K562 (cell line): ENCODE results near the gene FILIP1L. TPM values are rescaled to one million over a fixed set of nuclear protein-coding genes. Genes with fewer than 3 reads are reported as not detected.

Source experiments
- ATAC-seq: fragments of 200-7000 bp; cut with Tn5 transposase; 3 replicates; pipeline ENCODE4 v1.9.1; 2020; ENCODE audit warnings: moderate library complexity
- BruUV-seq: library from RNA; stranded (reverse); fragments of 400-500 nt; replicated peaks from 2 replicates; lab custom pipeline; 2021; lab: Mats Ljungman, UMichigan
- CTCF ChIA-PET: fragments of 300-600 bp; formaldehyde crosslinking; extraction: SDS; loops from one replicate; lab custom pipeline; 2021; ENCODE audit warnings: low intra/inter-chr PET ratio; lab: Yijun Ruan, JAX
- POLR2A ChIA-PET: fragments of 300-600, 350-650 bp; sonication (Branson Sonifier 250); formaldehyde crosslinking; extraction: SDS; loops from one replicate; lab custom pipeline; 2021; ENCODE audit warnings: antibody characterized with exemption, inconsistent platforms; lab: Yijun Ruan, JAX
- DNase-seq, 4 experiments: peaks; one replicate each; pipeline versions ENCODE4 v3.0.0 to v3.0.0-alpha.2; 2011 to 2018; ENCODE audit warnings: low spot score in 3 of 4, mixed read lengths in 3 of 4; ENCODE audit errors: extremely low read depth in 1 of 4
- FAIRE-seq: peaks from 2 replicates; lab custom pipeline; 2011; peaks lifted over from hg19 to GRCh38; lab: Jason Lieb, UNC
- H2AFZ ChIP-seq: 2 replicates; pipeline ENCODE4 v1.6.0; 2011; ENCODE audit warnings: low read depth, low read length, control low read depth, inconsistent platforms
- H3K27ac ChIP-seq: fragments of 200-600 bp; 3 replicates; pipeline ENCODE4 v1.8.0; 2011; ENCODE audit warnings: low read depth, mild to moderate bottlenecking, control low read depth, inconsistent platforms, low read length, moderate library complexity, mixed read lengths; ENCODE audit errors: extremely low read depth
- H3K27me3 ChIP-seq, 2 experiments: fragments of 300-600 bp in 1 of 2; 2 replicates in 1 of 2; 3 replicates in 1 of 2; pipeline versions ENCODE4 v1.6.0 to v1.8.0; 2011; ENCODE audit warnings: inconsistent platforms in 2 of 2, low read length in 2 of 2, mild to moderate bottlenecking in 1 of 2, mixed read lengths in 1 of 2, moderate library complexity in 1 of 2; ENCODE audit not compliant: control insufficient read depth in 2 of 2, insufficient read depth in 2 of 2
- H3K36me3 ChIP-seq: fragments of 300-600 bp; 3 replicates; pipeline ENCODE4 v1.8.0; 2011; ENCODE audit warnings: mild to moderate bottlenecking, low read length, inconsistent platforms; ENCODE audit not compliant: control insufficient read depth, insufficient read depth
- H3K4me1 ChIP-seq, 2 experiments: fragments of 200-600 bp in 1 of 2; replicated peaks in 1 of 2; 2 replicates in 1 of 2; 3 replicates in 1 of 2; pipeline versions ENCODE4 v1.5.1 to v1.8.0; 2011; ENCODE audit warnings: inconsistent platforms in 2 of 2, low read length in 2 of 2, mild to moderate bottlenecking in 1 of 2, mixed read lengths in 1 of 2, moderate library complexity in 1 of 2; ENCODE audit not compliant: control insufficient read depth in 2 of 2, insufficient read depth in 2 of 2
- H3K4me2 ChIP-seq: 2 replicates; pipeline ENCODE4 v1.6.1; 2011; ENCODE audit warnings: low read length, control low read depth, inconsistent platforms, mixed read lengths; ENCODE audit not compliant: insufficient read depth
- H3K4me3 ChIP-seq: fragments of 200-600 bp; sonication (generic), shearing (Covaris generic); 2 replicates; pipeline ENCODE4 v1.5.1; 2016; ENCODE audit warnings: control low read depth, inconsistent platforms
- H3K79me2 ChIP-seq: fragments of 200-600 bp; 3 replicates; pipeline ENCODE4 v1.8.0; 2011; ENCODE audit warnings: low read length, inconsistent platforms; ENCODE audit not compliant: control insufficient read depth, insufficient read depth
- H3K9ac ChIP-seq, 2 experiments: 2 replicates each; pipeline versions ENCODE4 v1.6.0 to v1.6.1; 2011; ENCODE audit warnings: low read depth in 2 of 2, low read length in 2 of 2, control low read depth in 1 of 2, inconsistent platforms in 1 of 2, mild to moderate bottlenecking in 1 of 2, mixed read lengths in 1 of 2; ENCODE audit not compliant: insufficient read depth in 1 of 2
- H3K9me1 ChIP-seq: one replicate; pipeline ENCODE4 v1.6.0; 2011; ENCODE audit warnings: inconsistent platforms, mild to moderate bottlenecking, low read length, moderate library complexity; ENCODE audit not compliant: control insufficient read depth, insufficient read depth
- H3K9me3 ChIP-seq: replicated peaks from 2 replicates; pipeline ENCODE4 v1.5.1; 2011; ENCODE audit warnings: low read depth, low read length, inconsistent platforms; ENCODE audit not compliant: control insufficient read depth, insufficient read depth
- H4K20me1 ChIP-seq: replicated peaks from 2 replicates; pipeline ENCODE4 v1.6.1; 2011; ENCODE audit warnings: low read length, inconsistent platforms, mixed read lengths; ENCODE audit not compliant: control insufficient read depth, insufficient read depth
- NFE2 ChIP-seq: IDR thresholded peaks from 2 replicates; pipeline ENCODE4 v1.6.1; 2014; ENCODE audit warnings: antibody characterized with exemption, low read depth
- THAP12 ChIP-seq: fragments of 250-450 bp; sonication (Bioruptor Pico); IDR thresholded peaks from 2 replicates; pipeline ENCODE4 v1.9.0; 2021; ENCODE audit warnings: mild to moderate bottlenecking, inconsistent platforms
- ZNF280B ChIP-seq: fragments of 250-450 bp; sonication (Bioruptor Pico); IDR thresholded peaks from 2 replicates; pipeline ENCODE4 v1.5.1; 2021; ENCODE audit warnings: mild to moderate bottlenecking
- WGBS: fragments of 100-300 bp; shearing (Covaris generic); methylation state at CpG from one replicate; pipeline ENCODE4 v1.1.6; 2016; ENCODE audit warnings: low coverage, mixed read lengths; ENCODE audit not compliant: insufficient coverage; ENCODE audit errors: missing lambda C conversion rate; 5-methylcytosine and 5-hydroxymethylcytosine counted together
- in situ Hi-C: fragments of 300-500 bp; cut with MboI; formaldehyde crosslinking; loops from 4 replicates; pipeline ENCODE4 v1.15.0; 2018; ENCODE audit warnings: inconsistent platforms, mixed read lengths
- intact Hi-C: fragments of 100-400 bp; cut with micrococcal nuclease; formaldehyde crosslinking; loops from 2 replicates; pipeline ENCODE4 v1.14.2; 2022
- polyA plus RNA-seq, 8 experiments: library from polyadenylated mRNA; depleted of rRNA in 4 of 8; stranded (reverse) in 5 of 8; unstranded in 3 of 8; fragments of >200 nt; fragmentation: Nextera tagmentation in 2 of 8; fragmentation: Illumina TruSeq in 1 of 8; extraction: Ambion mirVana in 2 of 8; extraction: Trizol in 1 of 8; gene quantifications; 2 replicates each; pipeline versions ENCODE4 v1.2.1 to v1.2.3, GENCODE V29; 2011 to 2014; ENCODE audit warnings: inconsistent platforms in 1 of 8, missing spikeins in 1 of 8
- total RNA-seq, 7 experiments: library from RNA; depleted of rRNA in 6 of 7; stranded (reverse); fragments of >200 nt in 6 of 7; fragmentation: Illumina TruSeq in 2 of 7; extraction: Trizol in 2 of 7; gene quantifications; 2 replicates each; pipeline versions ENCODE4 v1.2.1 to v1.2.3, GENCODE V29; 2011 to 2021; ENCODE audit warnings: low replicate concordance in 1 of 7

The FILIP1L gene
- total and polyA plus RNA-seq, 9 of the 15 experiments (the other 6 are each of a cell fraction or from before 2014, with no cell fraction given): 0.50 to 2.1 (median 1.1) TPM

GRCh38 chr3:100151024-100151707 is 36.9 kb upstream of the FILIP1L start:
- ChIA-PET CTCF (no interaction called here), POLR2A (no interaction called here)
- Histone ChIP-seq H3K9me1 (no peaks in the 10 kb centered on the region), H3K79me2 (no peaks in the 10 kb centered on the region), H4K20me1 (no peaks in the 10 kb centered on the region), H3K4me1 (no peaks in the 10 kb centered on the region), H3K27ac (no peak overlapping the region), H3K27me3 (no peaks in the 10 kb centered on the region), H2AFZ (no peak overlapping the region), H3K9me3 (peaks cover 5% of the 10 kb centered on the region), H3K4me3 (no peak overlapping the region), H3K9ac (no peak overlapping the region), H3K36me3 (peaks cover 25% of the 10 kb centered on the region; the same call in 2 of the 3 replicates), H3K4me2 (no peak overlapping the region)
- no peak for FAIRE-seq
- ATAC-seq: no peak
- BruUV-seq: no TSS peak
- TF ChIP-seq NFE2 (no peak), ZNF280B (CRISPR knock-in tag) (no peak), THAP12 (no peak)
- DNase-seq: no peak
- in situ Hi-C loops (no loop called here), intact Hi-C loops (no loop called here)
- 92% methylated on average over 7 of the region's 8 CpGs for WGBS
